IPS-NIHi7 (cell line): ENCODE data around the gene BRINP2.
A peak's percentile ranks its signal among the peaks of the same experiment; 100 is the strongest.

Experiments
- DNase-seq: peaks from one replicate; pipeline ENCODE4 v3.0.0; 2012; ENCODE audit warnings: mixed read lengths; ENCODE audit errors: extremely low spot score

The BRINP2 gene

GRCh38 chr1:177170756-177171535 is at the start of gene BRINP2:
TSS of gene BRINP2 (plus strand) at chr1:177170958. CDS start at chr1:177229877, 58,919 bp downstream.
- peak; percentile 87 for DNase-seq

- DNase-seq = no peak
These were observed 48.1 kb upstream of the BRINP2 start for GRCh38 chr1:177122461-177123251.

GRCh38 chr1:177124577-177125278 is 46.0 kb upstream of the BRINP2 start:
- DNase-seq = no peak

GRCh38 chr1:177126267-177126666 is 44.5 kb upstream of the BRINP2 start:
- no peak for DNase-seq

GRCh38 chr1:177128665-177129281 is 42.0 kb upstream of the BRINP2 start:
- no peak for DNase-seq

- DNase-seq = no peak
These were observed 40.3 kb upstream of the BRINP2 start for GRCh38 chr1:177130451-177130945.

- DNase-seq = no peak
These were observed 39.0 kb upstream of the BRINP2 start for GRCh38 chr1:177131723-177132122.

GRCh38 chr1:177132141-177132540 is 38.6 kb upstream of the BRINP2 start:
- no peak for DNase-seq

GRCh38 chr1:177133977-177134538 is 36.7 kb upstream of the BRINP2 start:
- no peak for DNase-seq

GRCh38 chr1:177135250-177135649 is 35.5 kb upstream of the BRINP2 start:
- DNase-seq = no peak

GRCh38 chr1:177137814-177138213 is 32.9 kb upstream of the BRINP2 start:
- DNase-seq = peak; percentile 44

- DNase-seq = no peak
These were observed 32.4 kb upstream of the BRINP2 start for GRCh38 chr1:177138347-177138746.

- no peak for DNase-seq
These were observed 28.7 kb upstream of the BRINP2 start for GRCh38 chr1:177142010-177142409.

- no peak for DNase-seq
These were observed 27.9 kb upstream of the BRINP2 start for GRCh38 chr1:177142791-177143271.

- no peak for DNase-seq
These were observed 25.4 kb upstream of the BRINP2 start for GRCh38 chr1:177145106-177146070.

GRCh38 chr1:177146499-177146898 is 24.3 kb upstream of the BRINP2 start:
- DNase-seq = no peak

GRCh38 chr1:177162243-177162642 is 8.5 kb upstream of the BRINP2 start:
- no peak for DNase-seq

GRCh38 chr1:177163844-177164379 is 6.8 kb upstream of the BRINP2 start:
- DNase-seq = peak; percentile 12

GRCh38 chr1:177164380-177165068 is 6.2 kb upstream of the BRINP2 start, which contains the start of gene ASTN1:
TSS of gene ASTN1 (minus strand) at chr1:177164712. CDS start at chr1:177164676, 36 bp downstream.
- peak; percentile 82 for DNase-seq
